ENCODE data around the gene LY6G6C. TPM values are rescaled to one million over a fixed set of nuclear protein-coding genes. Genes with fewer than 3 reads are reported as not detected.

LY6G6C gene
- total RNA-seq, result not detected in 2 replicates

- no peak for DNase-seq (ENCODE audit: extremely low read depth, low read depth, low spot score)
These were observed at the start of gene LY6G6C for GRCh38 chr6:31721351-31722020. TSS of gene LY6G6C (minus strand) at chr6:31721746. CDS start at chr6:31721679, 67 bp downstream.

- no peak for DNase-seq (ENCODE audit: extremely low read depth, low read depth, low spot score)
These were observed 49.3 kb upstream of the LY6G6C start for GRCh38 chr6:31770860-31771259.

DNA sequence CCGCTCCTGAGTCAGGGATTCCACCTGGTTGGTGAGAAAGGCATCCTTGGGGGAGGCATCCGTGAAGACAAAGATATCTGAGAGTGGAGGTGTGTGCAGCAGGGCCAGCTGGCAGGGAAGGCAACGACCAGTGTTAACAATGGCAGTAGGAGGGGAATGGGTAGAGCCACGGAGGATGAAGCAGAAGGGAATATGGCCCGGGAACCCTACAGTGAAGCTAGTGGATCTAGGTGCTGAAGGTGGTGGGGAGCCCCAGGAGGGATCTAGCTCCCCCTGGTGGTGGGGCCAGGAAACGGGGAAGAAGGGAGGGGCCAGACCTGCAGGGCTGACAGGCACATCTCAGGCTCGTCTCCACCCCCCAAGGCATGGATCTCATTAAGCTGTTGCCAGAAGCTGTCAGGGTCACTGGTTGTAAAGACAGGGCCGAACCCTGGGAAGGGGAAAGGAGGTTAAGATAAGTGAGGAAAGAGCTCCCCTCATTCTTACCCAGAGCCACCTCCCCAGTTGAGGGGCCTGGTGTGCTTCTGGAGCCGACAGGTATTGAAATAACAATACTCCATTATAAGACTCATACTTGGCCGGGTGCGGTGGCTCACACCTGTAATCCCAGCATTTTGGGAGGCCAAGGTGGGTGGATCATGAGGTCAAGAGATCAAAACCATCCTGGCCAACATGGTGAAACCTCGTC lies 48.3 kb upstream of the LY6G6C start:
- DNase-seq (ENCODE audit: extremely low read depth, low read depth, low spot score), result no peak

GRCh38 chr6:31768363-31769257 lies 47.1 kb upstream of the LY6G6C start:
- DNase-seq (ENCODE audit: extremely low read depth, low read depth, low spot score), result no peak

DNA sequence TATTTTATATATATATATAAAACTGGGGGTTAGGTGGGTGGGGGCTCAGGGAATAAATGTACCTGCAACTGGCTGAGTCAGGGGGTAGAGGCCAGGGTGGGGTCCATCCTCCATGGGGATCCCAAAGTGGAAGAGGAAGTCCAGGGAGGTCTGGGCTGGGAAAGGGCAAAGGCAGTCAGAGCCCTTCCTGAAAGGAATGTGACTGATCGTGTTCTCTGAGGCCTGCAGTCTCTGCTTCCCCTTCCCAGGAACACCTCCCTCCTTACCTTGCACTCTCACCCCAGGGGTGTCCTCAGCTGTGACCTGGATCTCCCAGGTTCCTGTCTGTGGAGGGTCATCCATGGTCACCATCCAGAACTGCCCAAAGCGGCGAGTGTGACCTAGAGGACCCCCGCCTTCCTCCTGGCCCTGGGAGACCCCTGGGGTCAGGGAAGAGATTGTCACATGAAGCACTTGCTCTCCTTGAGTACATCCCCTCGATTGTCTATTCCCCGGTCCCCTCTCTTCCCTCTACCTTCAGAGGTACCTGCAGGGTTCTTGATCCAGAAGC lies 45.6 kb upstream of the LY6G6C start:
- DNase-seq (ENCODE audit: extremely low read depth, low read depth, low spot score), result no peak

DNA sequence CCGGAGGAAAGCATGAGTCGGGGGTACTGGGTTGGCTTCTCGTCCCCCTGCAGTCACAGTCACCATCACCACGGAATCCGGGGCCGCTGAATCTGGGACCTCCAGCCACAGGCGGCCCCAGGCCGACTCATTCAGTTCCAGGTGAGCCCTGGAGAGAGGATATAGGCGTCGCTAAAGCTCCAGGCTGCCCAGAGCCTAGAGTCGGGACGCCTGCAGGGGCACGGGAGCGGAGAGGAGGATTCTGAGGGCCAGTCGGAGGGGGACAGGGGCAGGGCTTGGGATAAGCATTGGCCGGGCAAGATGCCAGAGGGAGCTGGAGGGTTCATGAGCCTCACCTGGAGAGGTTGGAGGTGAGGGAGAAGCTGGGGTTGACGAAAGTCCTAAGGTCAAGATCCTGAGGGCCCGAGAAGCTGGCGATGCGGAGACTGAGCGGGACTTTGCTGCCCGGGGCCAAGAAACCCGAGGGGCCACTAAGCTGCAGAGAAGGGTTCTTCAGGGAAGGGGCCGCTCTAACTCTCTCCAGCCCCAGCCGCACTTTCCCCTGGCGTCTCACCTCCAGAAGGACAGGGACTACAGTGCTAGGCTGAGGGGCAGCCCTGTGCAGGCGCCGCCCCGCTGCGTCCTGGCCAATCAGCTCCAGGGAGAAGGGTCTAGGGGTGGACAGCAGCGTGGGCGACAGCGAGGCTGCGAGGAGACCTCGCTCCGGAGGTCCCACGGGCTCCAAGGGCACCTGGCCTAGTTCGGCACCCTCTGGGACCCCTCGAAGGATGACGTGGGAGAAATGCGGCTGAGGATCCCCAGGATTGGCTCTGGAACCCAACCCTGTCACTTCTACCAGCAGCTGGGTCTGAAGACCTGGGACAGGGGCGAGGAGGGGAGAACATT lies 44.6 kb upstream of the LY6G6C start:
- DNase-seq (ENCODE audit: extremely low read depth, low read depth, low spot score), result no peak

DNA sequence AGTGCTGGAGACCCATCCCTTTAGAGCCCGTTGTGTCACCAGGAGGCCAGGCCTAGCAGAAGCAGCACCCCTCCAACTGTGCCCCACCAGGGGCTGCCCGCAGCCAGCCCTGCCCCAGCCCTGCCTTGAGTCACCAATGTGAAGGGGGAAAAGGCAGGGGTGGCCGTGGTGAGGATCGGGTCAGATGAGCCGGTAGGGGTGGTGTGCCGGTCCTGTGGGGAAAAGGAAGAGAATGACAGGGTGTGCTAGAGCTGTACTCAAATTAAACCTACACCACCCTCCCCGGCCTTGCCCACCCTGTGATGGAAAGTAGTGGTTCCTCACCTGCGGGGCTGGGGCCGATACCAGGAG lies 44.0 kb upstream of the LY6G6C start:
- DNase-seq (ENCODE audit: extremely low read depth, low read depth, low spot score), result no peak

GRCh38 chr6:31764198-31764597 lies 42.7 kb upstream of the LY6G6C start:
- DNase-seq (ENCODE audit: extremely low read depth, low read depth, low spot score), result no peak

DNA sequence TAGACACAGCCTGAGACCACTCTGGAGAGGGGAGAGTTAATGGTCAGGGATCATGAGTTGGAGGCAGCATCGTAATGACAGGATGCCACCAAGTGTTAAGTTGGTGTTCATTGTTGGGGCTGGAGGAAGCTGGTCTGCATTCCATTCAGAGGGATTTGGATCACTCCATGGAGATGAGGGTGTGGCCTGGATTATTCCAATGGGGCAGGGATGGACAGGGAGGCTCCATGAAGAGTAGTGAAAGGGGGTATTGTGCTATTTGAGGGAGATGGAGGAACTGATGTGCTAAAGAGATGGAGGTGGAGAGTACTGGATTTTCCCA lies 42.0 kb upstream of the LY6G6C start:
- DNase-seq (ENCODE audit: extremely low read depth, low read depth, low spot score), result no peak

DNA sequence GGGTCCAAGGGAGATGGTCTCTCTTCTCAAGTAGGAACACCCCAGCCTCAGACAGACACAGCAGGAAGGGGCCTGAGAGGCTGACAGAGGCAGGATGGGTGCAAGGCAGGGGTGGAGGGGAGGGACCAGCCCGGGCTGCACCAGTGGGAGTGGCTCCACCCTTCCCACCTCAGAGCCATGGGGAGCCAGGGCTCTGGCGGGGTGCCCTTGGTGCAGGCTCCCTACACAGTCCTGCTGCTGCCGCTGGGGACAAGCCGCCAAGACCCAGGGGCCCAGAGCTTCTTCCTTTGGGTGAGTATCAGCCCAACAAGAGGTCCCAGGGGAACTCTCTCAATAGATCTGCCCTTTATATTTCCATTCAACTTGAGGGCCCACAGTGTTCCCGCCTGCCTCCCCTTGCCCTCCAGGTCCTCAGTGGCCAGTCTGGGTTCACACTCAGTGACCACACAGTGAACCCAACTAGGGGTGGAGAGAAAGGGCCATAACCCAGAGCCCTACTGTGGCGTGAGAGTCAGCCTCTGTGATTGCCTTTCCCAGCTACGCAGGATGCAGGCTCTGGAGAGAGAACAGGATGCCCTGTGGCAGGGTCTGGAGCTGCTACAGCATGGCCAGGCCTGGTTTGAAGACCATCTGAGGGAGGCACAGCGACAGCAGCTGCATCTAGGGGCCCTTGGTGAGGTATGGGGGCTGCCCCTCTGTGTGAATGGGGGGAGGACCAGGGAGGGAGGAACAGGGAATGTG lies 41.5 kb upstream of the LY6G6C start:
- no peak for DNase-seq (ENCODE audit: extremely low read depth, low read depth, low spot score)

DNA sequence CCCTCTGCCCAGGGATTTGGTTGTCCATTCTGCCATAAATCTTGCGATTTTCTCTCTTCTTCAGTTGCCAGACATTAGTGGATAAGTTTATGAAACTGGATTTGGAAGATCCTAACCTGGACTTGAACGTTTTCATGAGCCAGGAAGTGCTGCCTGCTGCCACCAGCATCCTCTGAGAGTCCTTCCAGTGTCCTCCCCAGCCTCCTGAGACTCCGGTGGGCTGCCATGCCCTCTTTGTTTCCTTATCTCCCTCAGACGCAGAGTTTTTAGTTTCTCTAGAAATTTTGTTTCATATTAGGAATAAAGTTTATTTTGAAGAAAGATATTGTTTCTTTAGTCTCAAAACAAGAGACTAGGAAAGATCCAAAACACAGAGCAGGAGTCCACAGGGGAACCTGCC lies 40.8 kb upstream of the LY6G6C start, which contains the start of gene SAPCD1:
TSS of gene SAPCD1 (plus strand) at position 301 of the 400 bp plus-strand sequence. CDS start 399 bp downstream, outside the sequence.
- DNase-seq (ENCODE audit: extremely low read depth, low read depth, low spot score), result no peak

DNA sequence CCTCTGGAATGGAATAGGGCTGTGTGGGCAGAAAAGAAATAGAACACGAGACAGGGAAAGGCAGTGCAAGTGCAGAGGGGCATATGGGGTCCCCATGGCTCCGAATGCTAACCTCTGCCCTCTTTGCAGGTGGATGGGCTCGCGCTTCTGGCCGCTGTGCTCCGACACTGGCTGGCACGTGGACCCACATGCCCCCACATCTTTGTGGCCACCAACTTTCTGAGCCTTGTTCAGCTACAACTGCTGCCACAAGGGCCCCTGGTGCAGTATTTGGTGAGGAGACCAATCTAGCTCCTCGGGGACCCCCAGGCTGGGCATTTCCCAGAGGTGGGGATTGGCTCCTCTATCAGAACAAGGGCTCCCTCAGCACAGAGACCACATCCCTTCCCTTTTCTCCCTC lies 39.8 kb upstream of the LY6G6C start:
- no peak for DNase-seq (ENCODE audit: extremely low read depth, low read depth, low spot score)

DNA sequence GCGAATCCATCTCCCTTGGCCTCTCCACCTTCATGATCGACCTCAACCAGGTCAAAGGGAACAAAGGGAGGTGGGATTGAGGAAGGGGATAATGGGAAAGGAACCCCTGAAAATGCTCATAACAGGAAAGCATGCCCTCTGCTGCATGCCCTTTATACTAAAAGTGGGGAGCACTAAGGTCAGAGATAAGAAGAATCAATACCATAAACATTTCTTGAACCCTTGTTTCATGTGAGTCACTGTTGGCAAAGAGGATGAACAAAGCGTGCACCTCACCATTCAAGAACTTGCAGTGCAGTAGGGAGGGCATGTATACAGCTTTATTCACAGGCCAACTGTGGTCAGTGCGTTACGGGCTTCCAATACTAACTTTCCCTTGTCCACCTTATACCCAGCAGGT lies 39.2 kb upstream of the LY6G6C start:
- DNase-seq (ENCODE audit: extremely low read depth, low read depth, low spot score), result no peak

- DNase-seq (ENCODE audit: extremely low read depth, low read depth, low spot score), result no peak
These were observed 36.7 kb upstream of the LY6G6C start for GRCh38 chr6:31758281-31758680.

DNA sequence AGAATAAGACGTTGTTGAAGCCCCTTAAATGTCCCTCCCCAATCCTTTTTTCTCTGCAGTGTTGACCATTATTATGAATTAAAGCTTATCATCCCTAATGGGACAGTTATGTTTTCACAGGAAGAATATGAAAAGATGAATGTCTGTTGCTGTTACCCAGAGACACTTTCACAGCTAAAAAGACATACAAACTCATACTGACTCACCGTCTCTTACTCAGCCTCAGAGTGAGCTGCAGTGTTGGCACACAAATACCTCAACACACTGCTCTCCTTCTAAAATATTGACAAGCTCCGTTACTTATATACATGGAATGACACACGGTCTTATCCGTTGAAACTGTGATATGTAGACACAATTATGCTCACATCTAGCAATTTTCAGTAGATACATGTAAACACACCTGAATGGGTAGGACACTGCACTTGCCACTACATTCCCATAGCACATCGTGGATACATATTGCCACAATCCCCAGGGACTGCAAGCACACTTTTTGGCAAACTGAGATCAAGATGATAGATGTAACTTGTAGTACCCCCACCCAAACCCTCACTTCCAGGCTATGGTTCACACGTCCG lies 31.3 kb upstream of the LY6G6C start:
- DNase-seq (ENCODE audit: extremely low read depth, low read depth, low spot score), result no peak

DNA sequence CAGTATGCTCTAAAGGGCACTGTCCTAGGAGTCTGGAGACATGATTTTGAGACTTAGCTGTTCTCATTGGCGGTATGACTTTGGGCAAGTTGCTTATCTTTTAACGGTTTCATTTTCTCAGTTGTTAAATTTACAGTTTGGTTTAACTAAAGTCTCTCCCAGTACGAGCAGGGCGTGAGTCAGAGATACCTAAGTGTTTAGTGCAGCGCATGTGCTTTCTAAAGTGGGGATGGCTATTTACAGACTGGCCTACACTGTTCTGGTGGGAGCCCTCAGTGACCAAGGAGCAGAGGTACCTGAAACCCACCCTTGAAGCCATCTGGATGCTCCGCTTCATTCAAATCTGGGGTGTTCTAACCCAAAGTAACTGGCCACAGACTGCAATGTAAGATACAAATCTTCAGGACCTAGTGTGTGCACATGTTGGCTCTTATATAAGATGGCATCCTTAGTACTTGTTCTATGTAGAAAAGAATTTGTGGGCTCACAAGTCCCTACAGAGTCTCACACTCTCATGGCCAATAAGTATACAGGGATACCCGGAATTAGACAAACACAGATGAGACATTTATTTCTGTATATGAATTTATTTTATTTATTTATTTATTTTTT lies 29.0 kb upstream of the LY6G6C start:
- DNase-seq (ENCODE audit: extremely low read depth, low read depth, low spot score), result no peak

DNA sequence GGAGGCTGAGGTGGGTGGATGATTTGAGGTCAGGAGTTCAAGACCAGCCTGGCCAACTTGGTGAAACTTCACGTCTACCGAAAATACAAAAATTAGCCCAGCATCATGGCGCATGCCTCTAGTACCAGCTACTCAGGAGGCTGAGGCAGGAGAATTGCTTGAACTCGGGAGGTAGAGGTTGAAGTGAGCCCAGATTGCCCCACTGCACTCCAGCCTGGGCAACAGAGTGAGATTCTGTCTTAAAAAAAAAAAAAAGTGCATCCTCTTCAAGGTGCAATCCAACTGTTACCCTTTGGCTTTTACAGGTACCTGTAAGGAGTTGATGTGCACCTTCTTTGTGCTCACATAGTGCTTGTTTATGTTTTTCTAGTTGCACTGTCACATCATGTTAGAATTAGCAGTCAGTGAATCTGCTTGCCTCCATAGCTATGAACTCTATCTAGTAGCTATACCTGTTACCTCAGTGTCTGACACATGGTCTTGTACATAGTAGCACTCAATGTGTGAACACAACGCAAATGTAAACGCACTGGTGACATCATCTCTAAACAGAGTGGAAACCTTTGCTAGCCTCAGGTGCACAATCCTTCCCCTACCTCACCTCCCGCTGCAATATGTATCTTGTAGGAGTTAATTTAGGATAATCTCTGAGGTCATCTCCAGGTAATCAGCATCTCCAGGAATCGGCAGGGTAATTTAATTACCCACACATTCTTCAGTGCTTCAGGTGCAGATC lies 27.9 kb upstream of the LY6G6C start:
- no peak for DNase-seq (ENCODE audit: extremely low read depth, low read depth, low spot score)

DNA sequence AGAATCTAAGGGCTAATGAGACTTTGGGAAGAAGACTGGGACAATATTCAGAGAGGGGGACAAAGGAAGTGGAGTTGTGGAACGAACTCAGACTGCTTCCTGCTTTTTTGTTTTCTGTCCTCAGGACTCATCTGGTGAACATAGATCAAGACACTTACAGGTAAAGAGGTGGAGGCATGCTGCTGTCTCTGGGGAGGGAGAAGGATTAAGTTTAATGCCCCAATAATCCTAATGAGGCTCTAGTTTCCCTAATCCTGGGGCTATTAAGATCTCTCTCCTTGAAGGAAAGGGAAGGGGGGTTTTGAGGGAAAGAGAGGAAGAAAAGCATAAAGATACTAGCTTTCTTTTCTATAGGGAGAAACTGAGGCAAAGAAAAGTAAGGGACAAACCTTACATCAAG lies 22.9 kb upstream of the LY6G6C start:
- no peak for DNase-seq (ENCODE audit: extremely low read depth, low read depth, low spot score)

Measured in glomerular endothelial cell (primary cell).